HEK293T (cell line): ENCODE data around the gene TNS3.

Experiments
- CTCF ChIA-PET: fragments of 350-600 bp; formaldehyde crosslinking; extraction: SDS; loops from one replicate; lab custom pipeline; 2021; ENCODE audit warnings: antibody characterized with exemption, inconsistent platforms; lab: Yijun Ruan, JAX
- POLR2A ChIA-PET: fragments of 350-600 bp; formaldehyde crosslinking; extraction: SDS; loops from one replicate; lab custom pipeline; 2020; ENCODE audit warnings: antibody characterized with exemption, inconsistent platforms; lab: Yijun Ruan, JAX
- DNase-seq: peaks from one replicate; pipeline ENCODE4 v3.0.0; 2012; ENCODE audit warnings: mixed read lengths; ENCODE audit errors: extremely low spot score
- ARNT ChIP-seq: fragments of 450-650 bp; IDR thresholded peaks from 2 replicates; pipeline ENCODE4 v1.6.1; 2017; ENCODE audit warnings: mild to moderate bottlenecking
- BHLHE40 ChIP-seq: fragments of 450-650 bp; IDR thresholded peaks from 2 replicates; pipeline ENCODE4 v1.6.1; 2016; ENCODE audit warnings: mild to moderate bottlenecking, moderate library complexity, borderline replicate concordance
- CTBP1 ChIP-seq: fragments of 450-650 bp; IDR thresholded peaks from 2 replicates; pipeline ENCODE4 v1.6.1; 2016; ENCODE audit warnings: borderline replicate concordance
- ELF4 ChIP-seq: fragments of 450-650 bp; IDR thresholded peaks from 2 replicates; pipeline ENCODE4 v1.6.1; 2017; ENCODE audit warnings: antibody characterized with exemption
- FOXA1 ChIP-seq: fragments of 450-650 bp; IDR thresholded peaks from 2 replicates; pipeline ENCODE4 v1.6.1; 2016; ENCODE audit warnings: mild to moderate bottlenecking
- FOXK2 ChIP-seq: fragments of 450-650 bp; IDR thresholded peaks from 2 replicates; pipeline ENCODE4 v1.6.1; 2016; ENCODE audit warnings: mild to moderate bottlenecking
- FOXM1 ChIP-seq: fragments of 450-650 bp; IDR thresholded peaks from 2 replicates; pipeline ENCODE4 v1.6.1; 2017; ENCODE audit warnings: mild to moderate bottlenecking, borderline replicate concordance
- HDGF ChIP-seq: fragments of 450-650 bp; IDR thresholded peaks from 2 replicates; pipeline ENCODE4 v1.6.1; 2017; ENCODE audit warnings: antibody characterized with exemption, borderline replicate concordance
- L3MBTL2 ChIP-seq: fragments of 450-650 bp; conservative IDR thresholded peaks from 2 replicates; pipeline ENCODE4 v1.6.1; 2016; ENCODE audit warnings: mild to moderate bottlenecking
- LEF1 ChIP-seq: fragments of 450-650 bp; IDR thresholded peaks from 2 replicates; pipeline ENCODE4 v1.6.1; 2017; ENCODE audit warnings: mild to moderate bottlenecking, borderline replicate concordance
- NFRKB ChIP-seq: fragments of 450-650 bp; IDR thresholded peaks from 2 replicates; pipeline ENCODE4 v1.6.1; 2016; ENCODE audit warnings: mild to moderate bottlenecking, moderate library complexity
- SP1 ChIP-seq: fragments of 450-650 bp; IDR thresholded peaks from 2 replicates; pipeline ENCODE4 v1.6.1; 2017
- SUZ12 ChIP-seq: fragments of 450-650 bp; IDR thresholded peaks from 2 replicates; pipeline ENCODE4 v1.6.1; 2016; ENCODE audit warnings: mild to moderate bottlenecking
- TARDBP ChIP-seq: fragments of 450-650 bp; IDR thresholded peaks from 2 replicates; pipeline ENCODE4 v1.6.1; 2016
- ZNF384 ChIP-seq: fragments of 450-650 bp; IDR thresholded peaks from 2 replicates; pipeline ENCODE4 v1.6.1; 2016
- TF ChIP-seq, protein P1 (sequence below): fragments of 450-650 bp; IDR thresholded peaks from 2 replicates; pipeline ENCODE4 v1.6.1; 2016

TNS3 gene

DNA sequence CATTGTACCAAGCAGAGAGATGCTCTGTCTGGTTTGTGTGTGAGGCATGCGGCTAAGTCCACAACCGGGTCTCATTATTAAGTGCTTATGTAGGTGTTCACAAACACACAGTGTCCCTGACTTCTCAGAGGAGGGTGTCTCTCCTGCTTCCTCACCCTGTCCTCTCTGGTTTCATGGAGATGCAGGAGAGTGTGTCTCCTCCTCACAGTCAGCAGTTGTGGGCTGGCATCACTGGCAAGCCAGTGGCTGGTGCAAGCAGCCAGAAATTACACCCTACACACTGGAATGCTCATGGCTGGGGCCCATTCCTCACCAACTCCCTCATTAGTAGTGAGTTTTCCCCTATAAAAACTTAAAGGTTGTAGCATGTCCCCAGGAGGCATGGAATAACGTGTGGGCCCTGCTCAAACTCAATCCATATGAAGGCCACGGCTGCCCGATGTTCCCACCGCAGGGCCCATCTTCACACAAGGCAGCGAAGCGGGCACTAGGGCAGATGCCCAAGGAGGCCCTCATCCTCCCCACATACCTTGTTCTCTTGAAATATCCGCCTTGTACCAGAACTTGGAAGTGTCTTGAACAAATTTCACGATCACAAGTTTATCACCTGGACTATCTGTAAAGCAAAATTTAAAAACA lies 280.1 kb downstream of the TNS3 start:
- ChIA-PET CTCF (no interaction called here), POLR2A (no interaction called here)
- TF ChIP-seq ZNF384: no peak
- TF ChIP-seq SP1: no peak
- TF ChIP-seq L3MBTL2: no peak
- no peak for TF ChIP-seq FOXA1
- TF ChIP-seq BHLHE40: no peak
- no peak for TF ChIP-seq CTBP1
- no peak for TF ChIP-seq HDGF
- TF ChIP-seq ARNT: no peak
- TF ChIP-seq FOXM1: no peak
- TF ChIP-seq, protein P1, sequence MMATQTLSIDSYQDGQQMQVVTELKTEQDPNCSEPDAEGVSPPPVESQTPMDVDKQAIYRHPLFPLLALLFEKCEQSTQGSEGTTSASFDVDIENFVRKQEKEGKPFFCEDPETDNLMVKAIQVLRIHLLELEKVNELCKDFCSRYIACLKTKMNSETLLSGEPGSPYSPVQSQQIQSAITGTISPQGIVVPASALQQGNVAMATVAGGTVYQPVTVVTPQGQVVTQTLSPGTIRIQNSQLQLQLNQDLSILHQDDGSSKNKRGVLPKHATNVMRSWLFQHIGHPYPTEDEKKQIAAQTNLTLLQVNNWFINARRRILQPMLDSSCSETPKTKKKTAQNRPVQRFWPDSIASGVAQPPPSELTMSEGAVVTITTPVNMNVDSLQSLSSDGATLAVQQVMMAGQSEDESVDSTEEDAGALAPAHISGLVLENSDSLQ: no peak
- TF ChIP-seq FOXK2: no peak
- no peak for TF ChIP-seq NFRKB
- no peak for TF ChIP-seq LEF1
- TF ChIP-seq TARDBP: no peak
- no peak for TF ChIP-seq SUZ12
- TF ChIP-seq ELF4: no peak
- DNase-seq: no peak

DNA sequence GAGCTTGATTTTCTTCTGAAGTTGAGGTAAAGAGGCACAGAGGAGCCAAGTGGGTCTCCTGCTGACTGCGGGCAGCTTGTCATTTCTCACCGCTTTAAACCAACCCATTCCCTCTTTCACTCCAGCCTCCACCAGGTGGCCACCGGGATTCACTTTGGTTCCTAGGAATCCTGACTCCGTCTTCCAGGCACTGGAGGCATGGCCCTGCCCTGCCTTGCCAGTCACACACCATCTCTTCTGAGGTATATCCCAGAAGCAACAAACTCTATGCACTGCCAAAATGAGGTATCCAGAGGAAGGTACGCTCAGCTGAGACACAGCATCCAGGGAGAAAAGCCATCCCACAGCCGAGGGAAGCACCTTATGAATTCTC lies 280.8 kb downstream of the TNS3 start:
- CTCF ChIA-PET: no interaction called here
- TF ChIP-seq SP1 (no peak), FOXM1 (no peak), FOXA1 (no peak), CTBP1 (no peak), NFRKB (no peak), HDGF (no peak), TARDBP (no peak), ARNT (no peak), FOXK2 (no peak), LEF1 (no peak), ZNF384 (no peak), SUZ12 (no peak), L3MBTL2 (no peak), ELF4 (no peak), BHLHE40 (no peak)
- TF ChIP-seq, protein P1: no peak
- DNase-seq: no peak
- POLR2A ChIA-PET: no interaction called here

DNA sequence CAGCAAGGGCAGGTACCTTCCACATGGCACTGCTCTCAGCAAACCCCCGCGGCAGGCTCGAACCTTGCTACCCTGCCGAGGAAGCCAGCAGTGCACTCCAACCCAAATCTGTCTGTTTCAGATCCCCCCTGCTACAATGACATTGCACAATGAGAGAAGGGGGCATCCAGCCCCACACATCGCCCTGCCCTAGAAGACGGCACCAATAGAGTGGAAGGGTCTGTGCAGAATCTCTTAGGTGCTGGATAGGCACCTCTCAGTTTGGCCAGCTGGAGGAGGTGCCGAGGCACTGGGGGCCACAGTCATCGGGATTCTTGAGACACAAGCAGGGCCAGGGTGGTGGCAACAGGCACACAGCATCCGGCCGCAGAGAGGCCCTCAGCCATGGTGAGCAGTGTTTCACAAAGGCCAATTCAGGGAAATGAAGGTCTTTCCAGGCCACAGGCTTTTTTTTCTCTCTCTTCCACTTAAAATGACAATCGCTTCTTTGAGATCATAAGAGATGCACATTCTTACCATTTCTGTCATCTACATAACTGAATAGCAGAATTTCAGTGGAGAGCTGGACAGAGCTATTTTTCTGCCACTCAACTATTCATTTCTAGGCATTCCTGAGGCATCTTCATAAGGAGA lies 281.3 kb downstream of the TNS3 start:
- ChIA-PET CTCF (no interaction called here), POLR2A (no interaction called here)
- DNase-seq: no peak
- TF ChIP-seq, protein P1: no peak
- TF ChIP-seq ZNF384: no peak
- no peak for TF ChIP-seq SUZ12
- TF ChIP-seq L3MBTL2: no peak
- no peak for TF ChIP-seq SP1
- TF ChIP-seq ARNT: no peak
- no peak for TF ChIP-seq NFRKB
- no peak for TF ChIP-seq FOXA1
- TF ChIP-seq ELF4: no peak
- TF ChIP-seq LEF1: no peak
- TF ChIP-seq HDGF: no peak
- no peak for TF ChIP-seq CTBP1

DNA sequence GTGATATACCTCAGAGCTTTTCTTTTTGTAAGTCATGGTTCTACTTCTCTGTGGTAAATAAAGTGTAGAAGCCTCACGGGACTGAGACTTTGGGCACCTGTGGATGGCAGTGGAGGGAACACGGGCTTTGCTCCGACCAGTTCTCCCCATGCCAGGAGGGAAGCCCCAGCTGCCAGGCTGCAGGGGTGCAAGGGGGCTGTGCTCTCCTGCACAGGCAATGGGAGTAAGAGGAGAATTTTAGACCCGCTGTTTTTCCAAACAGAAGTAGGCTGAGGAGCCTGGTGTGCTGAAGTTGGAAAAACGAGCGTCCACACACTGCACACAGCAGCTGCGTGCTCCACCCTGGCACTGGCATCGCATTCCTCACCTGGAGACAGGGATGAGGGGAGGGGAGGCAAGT lies 282.4 kb downstream of the TNS3 start:
- ChIA-PET CTCF (no interaction called here), POLR2A (no interaction called here)
- DNase-seq: no peak
- no peak for TF ChIP-seq CTBP1
- TF ChIP-seq ZNF384: no peak
- no peak for TF ChIP-seq NFRKB
- no peak for TF ChIP-seq ELF4
- no peak for TF ChIP-seq BHLHE40
- TF ChIP-seq TARDBP: no peak
- TF ChIP-seq, protein P1: no peak
- no peak for TF ChIP-seq FOXK2
- no peak for TF ChIP-seq LEF1
- no peak for TF ChIP-seq FOXM1

DNA sequence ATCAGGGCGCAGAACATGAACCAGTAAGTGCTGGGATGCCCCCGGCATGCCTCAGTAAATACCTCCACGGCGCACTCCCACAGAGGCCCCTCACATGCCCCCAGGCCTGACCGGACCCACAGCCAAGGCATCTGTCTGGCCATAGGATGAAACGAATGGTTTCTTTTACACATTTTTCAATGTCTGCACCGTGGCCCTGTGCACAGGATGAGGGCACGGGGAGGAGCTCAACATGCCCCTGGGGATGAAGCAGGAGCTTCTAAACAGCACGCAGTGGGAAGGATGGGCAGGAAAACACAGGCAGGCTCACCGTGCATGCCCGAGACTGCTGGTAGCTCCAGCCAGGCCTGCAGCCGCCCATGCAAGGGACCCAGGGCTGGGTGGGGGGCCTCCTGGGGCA lies 283.3 kb downstream of the TNS3 start:
- POLR2A ChIA-PET: no interaction called here
- TF ChIP-seq SP1 (no peak), L3MBTL2 (no peak), ARNT (no peak)
- TF ChIP-seq, protein P1: no peak
- CTCF ChIA-PET: no interaction called here
- no peak for DNase-seq
